GM12891 (cell line): ENCODE measurements around the gene PRKG2.

Experiments used
- DNase-seq: peaks from one replicate; pipeline ENCODE4 v3.0.0; 2011; ENCODE audit warnings: low spot score; ENCODE audit not compliant: insufficient read length
- FAIRE-seq: peaks from 2 replicates; lab custom pipeline; 2011; peaks lifted over from hg19 to GRCh38; lab: Jason Lieb, UNC
- PAX5 ChIP-seq: IDR thresholded peaks from 2 replicates; pipeline ENCODE4 v1.6.1; 2011; ENCODE audit warnings: low read length, moderate library complexity, mild to moderate bottlenecking; ENCODE audit not compliant: insufficient read depth, severe bottlenecking
- POLR2A ChIP-seq: IDR thresholded peaks from 2 replicates; pipeline ENCODE4 v1.6.1; 2011; ENCODE audit warnings: low read depth, low read length, control low read depth
- POLR2AphosphoS5 ChIP-seq: IDR thresholded peaks from 2 replicates; pipeline ENCODE4 v1.6.1; 2011; ENCODE audit warnings: low read depth, low read length, control low read depth
- POU2F2 ChIP-seq: IDR thresholded peaks from 2 replicates; pipeline ENCODE4 v1.6.1; 2011; ENCODE audit warnings: low read depth, mild to moderate bottlenecking, control low read depth, low read length, moderate library complexity
- SPI1 ChIP-seq: IDR thresholded peaks from 2 replicates; pipeline ENCODE4 v1.6.1; 2011; ENCODE audit warnings: low read depth, low read length, control low read depth
- TAF1 ChIP-seq: IDR thresholded peaks from 2 replicates; pipeline ENCODE4 v1.6.1; 2011; ENCODE audit warnings: low read depth, low read length, control low read depth

Gene PRKG2

GRCh38 chr4:81198609-81199008 is 16.4 kb downstream of the PRKG2 start:
- FAIRE-seq (no peak), DNase-seq (no peak)
- TF ChIP-seq POLR2A, result no peak
- no peak for TF ChIP-seq SPI1
- no peak for TF ChIP-seq TAF1
- TF ChIP-seq POU2F2, result no peak
- no peak for TF ChIP-seq PAX5
- no peak for TF ChIP-seq POLR2AphosphoS5

- DNase-seq (no peak), FAIRE-seq (no peak)
- no peak for TF ChIP-seq TAF1
- TF ChIP-seq POU2F2, result no peak
- no peak for TF ChIP-seq SPI1
- TF ChIP-seq PAX5, result no peak
- TF ChIP-seq POLR2A, result no peak
- TF ChIP-seq POLR2AphosphoS5, result no peak
Observed at GRCh38 chr4:81197864-81198524, 17.0 kb downstream of the PRKG2 start.

GRCh38 chr4:81196126-81196650 is 18.8 kb downstream of the PRKG2 start:
- DNase-seq, result no peak
- TF ChIP-seq TAF1 (no peak), POU2F2 (no peak), PAX5 (no peak)
- no peak for FAIRE-seq

- TF ChIP-seq SPI1, result no peak
- TF ChIP-seq TAF1, result no peak
- no peak for TF ChIP-seq POLR2A
- no peak for TF ChIP-seq POLR2AphosphoS5
- TF ChIP-seq POU2F2, result no peak
- TF ChIP-seq PAX5, result no peak
- no peak for DNase-seq
- no peak for FAIRE-seq
Observed at GRCh38 chr4:81195475-81195874, 19.5 kb downstream of the PRKG2 start.

- FAIRE-seq, result no peak
- DNase-seq, result no peak
- TF ChIP-seq POLR2A, result no peak
- no peak for TF ChIP-seq SPI1
- TF ChIP-seq TAF1, result no peak
- TF ChIP-seq POU2F2, result no peak
- no peak for TF ChIP-seq PAX5
- no peak for TF ChIP-seq POLR2AphosphoS5
Observed at GRCh38 chr4:81194286-81194685, 20.7 kb downstream of the PRKG2 start.

- FAIRE-seq (no peak), DNase-seq (no peak)
- no peak for TF ChIP-seq SPI1
- TF ChIP-seq POU2F2, result no peak
- TF ChIP-seq TAF1, result no peak
- no peak for TF ChIP-seq POLR2A
Observed at GRCh38 chr4:81180916-81181315, 34.1 kb downstream of the PRKG2 start.

GRCh38 chr4:81179326-81179725 is 35.7 kb downstream of the PRKG2 start:
- FAIRE-seq (no peak), DNase-seq (no peak)
- TF ChIP-seq POLR2A, result no peak
- TF ChIP-seq PAX5, result no peak
- TF ChIP-seq POLR2AphosphoS5, result no peak
- TF ChIP-seq TAF1, result no peak
- no peak for TF ChIP-seq SPI1
- TF ChIP-seq POU2F2, result no peak

GRCh38 chr4:81173213-81173612 is 41.8 kb downstream of the PRKG2 start:
- DNase-seq (no peak), FAIRE-seq (no peak)
- no peak for TF ChIP-seq SPI1
- TF ChIP-seq POU2F2, result no peak
- TF ChIP-seq TAF1, result no peak
- TF ChIP-seq POLR2A, result no peak
- no peak for TF ChIP-seq PAX5
- no peak for TF ChIP-seq POLR2AphosphoS5

- DNase-seq (no peak), FAIRE-seq (no peak)
- TF ChIP-seq POLR2A (no peak), PAX5 (no peak), POLR2AphosphoS5 (no peak), SPI1 (no peak), POU2F2 (no peak), TAF1 (no peak)
Observed at GRCh38 chr4:81166458-81167160, 48.4 kb downstream of the PRKG2 start.
